Measurements from ENCODE around the gene PMP22.

PMP22 gene

DNA sequence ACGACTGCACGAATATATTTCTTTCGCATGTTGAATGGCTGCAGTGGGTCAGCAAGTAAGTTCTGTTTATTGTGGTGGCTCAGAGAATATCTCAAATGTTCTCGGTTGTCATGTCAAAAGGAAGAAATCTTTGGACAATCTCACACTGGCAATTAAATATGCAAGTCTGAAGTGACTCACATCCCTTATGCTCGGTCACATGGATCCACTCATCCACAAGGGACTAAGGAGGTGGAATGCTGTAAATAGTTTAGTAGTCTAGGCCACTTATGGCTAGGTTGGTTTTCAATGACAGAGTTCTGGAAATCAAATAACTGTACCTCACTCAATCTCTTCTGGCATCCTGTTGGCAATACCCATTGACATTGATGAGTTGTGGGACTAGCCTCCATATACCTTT, 33.0 kb upstream of the PMP22 start:
- H3K9ac ChIP-seq (ENCODE audit: low read length) = no peak overlapping the region
- H3K27ac ChIP-seq (ENCODE audit: low read depth, low read length, poor library complexity, severe bottlenecking) = no peak overlapping the region
- no peaks in the 10 kb centered on the region for H3K4me1 ChIP-seq (ENCODE audit: insufficient read depth, low read length, severe bottlenecking)
- H3K4me3 ChIP-seq (ENCODE audit: low read depth, low read length, poor library complexity, severe bottlenecking) = no peak overlapping the region
- no peaks in the 10 kb centered on the region for H3K36me3 ChIP-seq (ENCODE audit: insufficient read depth, low read length)
- no peaks in the 10 kb centered on the region for H3K79me2 ChIP-seq (ENCODE audit: insufficient read depth, low read length)
- H3K4me2 ChIP-seq (ENCODE audit: low read length) = no peak overlapping the region
- TF ChIP-seq, protein P1, sequence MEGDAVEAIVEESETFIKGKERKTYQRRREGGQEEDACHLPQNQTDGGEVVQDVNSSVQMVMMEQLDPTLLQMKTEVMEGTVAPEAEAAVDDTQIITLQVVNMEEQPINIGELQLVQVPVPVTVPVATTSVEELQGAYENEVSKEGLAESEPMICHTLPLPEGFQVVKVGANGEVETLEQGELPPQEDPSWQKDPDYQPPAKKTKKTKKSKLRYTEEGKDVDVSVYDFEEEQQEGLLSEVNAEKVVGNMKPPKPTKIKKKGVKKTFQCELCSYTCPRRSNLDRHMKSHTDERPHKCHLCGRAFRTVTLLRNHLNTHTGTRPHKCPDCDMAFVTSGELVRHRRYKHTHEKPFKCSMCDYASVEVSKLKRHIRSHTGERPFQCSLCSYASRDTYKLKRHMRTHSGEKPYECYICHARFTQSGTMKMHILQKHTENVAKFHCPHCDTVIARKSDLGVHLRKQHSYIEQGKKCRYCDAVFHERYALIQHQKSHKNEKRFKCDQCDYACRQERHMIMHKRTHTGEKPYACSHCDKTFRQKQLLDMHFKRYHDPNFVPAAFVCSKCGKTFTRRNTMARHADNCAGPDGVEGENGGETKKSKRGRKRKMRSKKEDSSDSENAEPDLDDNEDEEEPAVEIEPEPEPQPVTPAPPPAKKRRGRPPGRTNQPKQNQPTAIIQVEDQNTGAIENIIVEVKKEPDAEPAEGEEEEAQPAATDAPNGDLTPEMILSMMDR (IDR thresholded peaks at IDR 0.05; ENCODE audit: low read length) = no peak
- no peak for TF ChIP-seq EZH2 (IDR thresholded peaks at IDR 0.05; ENCODE audit: borderline replicate concordance, low read length)
- no peaks in the 10 kb centered on the region for H3K27me3 ChIP-seq (ENCODE audit: insufficient read depth, low read length)
- no peak overlapping the region for H2AFZ ChIP-seq (ENCODE audit: low read length)
- no peaks in the 10 kb centered on the region for H3F3A ChIP-seq (ENCODE audit: insufficient read depth, low read length)
- H3K9me2 ChIP-seq (ENCODE audit: low read depth, low read length) = no peaks in the 10 kb centered on the region
- no peaks in the 10 kb centered on the region for H3K9me3 ChIP-seq (ENCODE audit: low read length)
- no peaks in the 10 kb centered on the region for H4K20me1 ChIP-seq (ENCODE audit: insufficient read depth, low read length)

DNA sequence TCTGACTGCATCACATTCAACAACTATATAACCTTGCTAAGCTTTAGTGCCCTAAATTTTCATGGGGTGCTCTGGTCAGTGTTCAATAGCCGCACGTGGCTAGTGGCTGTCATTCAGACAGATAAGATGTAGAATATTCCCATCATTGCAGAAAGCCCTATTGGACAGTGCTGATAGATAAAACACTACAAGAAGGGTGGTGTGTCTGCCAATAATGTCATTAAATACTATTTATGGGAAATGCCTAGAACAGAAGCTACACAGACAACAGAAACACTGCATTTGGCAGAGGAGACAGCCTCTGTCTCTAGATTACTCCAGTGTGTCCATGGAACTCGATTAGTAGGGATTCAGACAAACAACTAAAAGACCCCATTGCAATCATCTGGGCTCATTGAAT, 28.4 kb upstream of the PMP22 start:
- Histone ChIP-seq H3K36me3 (ENCODE audit: insufficient read depth, low read length) (no peaks in the 10 kb centered on the region), H3K4me3 (ENCODE audit: low read depth, low read length, poor library complexity, severe bottlenecking) (no peak overlapping the region), H3K79me2 (ENCODE audit: insufficient read depth, low read length) (no peaks in the 10 kb centered on the region), H3K4me2 (ENCODE audit: low read length) (no peak overlapping the region), H3K9me3 (ENCODE audit: low read length) (no peaks in the 10 kb centered on the region), H3K27ac (ENCODE audit: low read depth, low read length, poor library complexity, severe bottlenecking) (no peak overlapping the region), H3K4me1 (ENCODE audit: insufficient read depth, low read length, severe bottlenecking) (no peaks in the 10 kb centered on the region), H3K9me2 (ENCODE audit: low read depth, low read length) (no peaks in the 10 kb centered on the region), H3K9ac (ENCODE audit: low read length) (no peak overlapping the region), H4K20me1 (ENCODE audit: insufficient read depth, low read length) (no peaks in the 10 kb centered on the region), H3K27me3 (ENCODE audit: insufficient read depth, low read length) (no peaks in the 10 kb centered on the region), H2AFZ (ENCODE audit: low read length) (no peak overlapping the region), H3F3A (ENCODE audit: insufficient read depth, low read length) (no peaks in the 10 kb centered on the region)
- no peak for TF ChIP-seq EZH2 (IDR thresholded peaks at IDR 0.05; ENCODE audit: borderline replicate concordance, low read length)
- TF ChIP-seq, protein P1 (IDR thresholded peaks at IDR 0.05; ENCODE audit: low read length) = no peak

DNA sequence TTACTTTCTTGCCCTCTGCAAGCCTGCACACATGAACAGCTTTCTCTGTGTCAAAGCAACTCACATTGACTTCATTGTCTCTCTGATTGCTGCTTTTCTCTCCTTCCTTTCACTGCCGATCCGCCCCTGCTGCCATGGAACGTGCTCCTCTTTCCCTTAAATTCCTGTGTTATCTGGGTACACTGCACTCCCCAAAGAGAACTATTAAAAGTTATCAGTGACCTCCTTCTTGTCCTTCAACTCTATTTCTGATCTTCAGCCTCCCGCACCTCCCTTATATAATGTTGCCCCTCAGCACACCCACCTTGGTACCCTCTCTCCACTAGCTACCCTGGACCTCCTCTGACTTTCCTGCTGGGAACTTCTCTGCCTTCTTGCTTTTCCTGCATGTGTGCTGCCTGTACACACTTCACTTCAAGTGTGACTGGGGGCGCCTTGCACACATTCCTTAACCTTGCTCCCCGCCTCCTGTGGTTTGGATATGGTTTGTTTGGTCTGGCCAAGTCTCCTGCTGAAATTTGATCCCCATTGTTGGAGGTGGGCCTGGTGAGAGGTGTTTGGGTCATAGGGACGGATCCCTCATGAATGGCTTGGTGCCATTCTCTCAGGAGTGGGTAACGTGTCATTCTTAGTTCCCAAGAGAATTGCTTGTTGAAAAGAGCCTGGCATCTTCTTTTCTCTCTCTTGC, 26.7 kb upstream of the PMP22 start:
- TF ChIP-seq, protein P1 (IDR thresholded peaks at IDR 0.05; ENCODE audit: low read length) = no peak
- no peak for TF ChIP-seq EZH2 (IDR thresholded peaks at IDR 0.05; ENCODE audit: borderline replicate concordance, low read length)

More for the DNA sequence above, 26.7 kb upstream of the PMP22 start:
- H3K27ac ChIP-seq (ENCODE audit: low read depth, low read length, poor library complexity, severe bottlenecking) = no peak overlapping the region
- H3F3A ChIP-seq (ENCODE audit: insufficient read depth, low read length) = no peaks in the 10 kb centered on the region
- H3K4me1 ChIP-seq (ENCODE audit: insufficient read depth, low read length, severe bottlenecking) = no peaks in the 10 kb centered on the region
- no peaks in the 10 kb centered on the region for H3K79me2 ChIP-seq (ENCODE audit: insufficient read depth, low read length)
- no peak overlapping the region for H2AFZ ChIP-seq (ENCODE audit: low read length)
- no peaks in the 10 kb centered on the region for H3K27me3 ChIP-seq (ENCODE audit: insufficient read depth, low read length)
- no peak overlapping the region for H3K4me2 ChIP-seq (ENCODE audit: low read length)
- no peak overlapping the region for H3K9ac ChIP-seq (ENCODE audit: low read length)
- no peaks in the 10 kb centered on the region for H4K20me1 ChIP-seq (ENCODE audit: insufficient read depth, low read length)
- H3K9me3 ChIP-seq (ENCODE audit: low read length) = no peaks in the 10 kb centered on the region
- H3K36me3 ChIP-seq (ENCODE audit: insufficient read depth, low read length) = no peaks in the 10 kb centered on the region
- H3K4me3 ChIP-seq (ENCODE audit: low read depth, low read length, poor library complexity, severe bottlenecking) = no peak overlapping the region
- H3K9me2 ChIP-seq (ENCODE audit: low read depth, low read length) = no peaks in the 10 kb centered on the region

Measured in OCI-LY1 (cell line).